T-cell (primary cell): Measurements from ENCODE around the gene KAT8. TPM values are rescaled to one million over a fixed set of nuclear protein-coding genes. Genes with fewer than 3 reads are reported as not detected.
"Not testable (repeated sequence)": the region's sequence is repeated elsewhere in the genome, so short reads cannot be mapped to it uniquely, and the experiment has no call there.

Source experiments
- ATAC-seq, 4 experiments: fragments of 200-7000 bp in 3 of 4; fragments of 150-1000 bp in 1 of 4; cut with Tn5 transposase; replicated peaks in 1 of 4; 1 replicate in 3 of 4; 2 replicates in 1 of 4; pipeline ENCODE4 v1.10.0; 2021; ENCODE audit warnings: moderate library complexity in 3 of 4, mild to moderate bottlenecking in 2 of 4, moderate number of reproducible peaks in 1 of 4
- CTCF ChIA-PET, 2 donors: fragments of 300-600 bp; sonication (Branson Sonifier 250); formaldehyde crosslinking; loops; one replicate each; lab custom pipeline; 2022; ENCODE audit warnings: antibody characterized with exemption in 2 of 2; lab: Charles Lee
- POLR2A ChIA-PET, 2 donors: fragments of 300-600 bp; sonication (Branson Sonifier 250); formaldehyde crosslinking; loops; one replicate each; lab custom pipeline; 2022; ENCODE audit warnings: antibody characterized with exemption in 2 of 2; lab: Charles Lee
- DNase-seq, 35 experiments: peaks; one replicate each; pipeline versions ENCODE4 v3.0.0 to v3.0.0-alpha.2; 2013 to 2023
- H3K27ac ChIP-seq: one replicate; pipeline ENCODE4 v1.5.1; 2013; ENCODE audit warnings: low read length
- H3K27me3 ChIP-seq, 2 experiments: replicated peaks in 1 of 2; 1 replicate in 1 of 2; 2 replicates in 1 of 2; pipeline versions ENCODE4 v1.6.1 to v1.7.0; 2013; ENCODE audit warnings: low read length in 1 of 2, mixed read lengths in 1 of 2; ENCODE audit not compliant: control insufficient read depth in 2 of 2, insufficient read depth in 2 of 2; ENCODE audit errors: extremely low read depth in 1 of 2
- H3K36me3 ChIP-seq, 2 donors: 1 replicate in 1 of 2; 2 replicates in 1 of 2; pipeline versions ENCODE4 v1.6.1 to v1.7.0; 2013; ENCODE audit warnings: low read length in 1 of 2; ENCODE audit not compliant: control insufficient read depth in 2 of 2, insufficient read depth in 1 of 2; ENCODE audit errors: extremely low read depth in 1 of 2
- H3K4me1 ChIP-seq, 2 experiments: 1 replicate in 1 of 2; 2 replicates in 1 of 2; pipeline versions ENCODE4 v1.6.1 to v1.7.0; 2013; ENCODE audit warnings: low read length in 2 of 2, mixed read lengths in 1 of 2; ENCODE audit not compliant: insufficient read depth in 2 of 2, control insufficient read depth in 1 of 2; ENCODE audit errors: extremely low read depth in 1 of 2
- H3K4me3 ChIP-seq, 2 donors: 1 replicate in 1 of 2; 2 replicates in 1 of 2; pipeline versions ENCODE4 v1.5.1 to v1.7.0; 2013; ENCODE audit warnings: mild to moderate bottlenecking in 2 of 2, low read length in 1 of 2, moderate library complexity in 1 of 2; ENCODE audit not compliant: control insufficient read depth in 1 of 2; ENCODE audit errors: extremely low read depth in 1 of 2
- H3K9me3 ChIP-seq: 2 replicates; pipeline ENCODE4 v1.7.0; 2013
- H3K27ac Mint-ChIP-seq, 2 donors: one replicate each; pipeline ENCODE4 v1.8.0; 2020 to 2021; ENCODE audit warnings: mild to moderate bottlenecking in 2 of 2, mixed read lengths in 2 of 2
- H3K27me3 Mint-ChIP-seq, 2 donors: one replicate each; pipeline ENCODE4 v1.8.0; 2021 to 2022; ENCODE audit warnings: mixed read lengths in 2 of 2
- H3K36me3 Mint-ChIP-seq: one replicate; pipeline ENCODE4 v1.8.0; 2021; ENCODE audit warnings: mixed read lengths
- H3K4me1 Mint-ChIP-seq, 3 donors: one replicate each; pipeline ENCODE4 v1.8.0; 2020 to 2022; ENCODE audit warnings: mixed read lengths in 3 of 3, mild to moderate bottlenecking in 1 of 3
- H3K4me3 Mint-ChIP-seq, 3 donors: one replicate each; pipeline ENCODE4 v1.8.0; 2020 to 2022; ENCODE audit warnings: mild to moderate bottlenecking in 3 of 3, mixed read lengths in 3 of 3, moderate library complexity in 3 of 3
- H3K9me3 Mint-ChIP-seq, 3 donors: one replicate each; pipeline ENCODE4 v1.8.0; 2020 to 2022; ENCODE audit warnings: mixed read lengths in 3 of 3
- WGBS: methylation state at CpG from one replicate; pipeline ENCODE4 v1.1.5; 2013; ENCODE audit warnings: missing lambda C conversion rate; ENCODE audit not compliant: insufficient coverage; 5-methylcytosine and 5-hydroxymethylcytosine counted together
- total RNA-seq, 35 experiments: library from RNA in 6 of 35; stranded (reverse) in 6 of 35; fragments of 120-200 nt in 1 of 35; gene quantifications; one replicate each; pipeline versions ENCODE4 v1.2.1 to v1.2.4 and lab custom pipeline; 2013 to 2026

KAT8 gene
- total RNA-seq, 5 donors from 2014 or later (not counting 1 experiment from before 2014, with no cell fraction given) = 92.3 to 122 (median 102) TPM

DNA sequence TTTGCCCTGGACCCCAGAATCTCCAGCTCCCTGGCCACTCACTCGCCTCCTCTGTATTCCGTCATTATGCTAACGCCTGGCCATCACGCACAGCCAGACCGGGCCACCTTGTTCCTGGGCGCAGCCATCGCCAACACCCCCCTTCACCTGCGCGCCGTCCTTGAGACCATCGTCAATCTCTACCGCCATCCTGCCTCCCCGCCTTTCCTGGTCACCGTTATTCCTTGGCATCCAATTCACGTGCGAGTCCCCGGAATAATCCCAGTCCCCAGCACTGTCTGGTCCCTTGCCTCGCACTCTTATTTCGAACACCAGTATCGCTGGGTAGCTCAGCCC is 23.4 kb upstream of the KAT8 start:
- peak in 1 of 35 experiments; percentile 14 for DNase-seq
- CTCF ChIA-PET = interaction anchor here in 1 of 2 donors (0.7 kb wide), 1 partner anchor 24 kb away, joined by 3 read pairs; the partner anchor contains the start of gene KAT8

DNA sequence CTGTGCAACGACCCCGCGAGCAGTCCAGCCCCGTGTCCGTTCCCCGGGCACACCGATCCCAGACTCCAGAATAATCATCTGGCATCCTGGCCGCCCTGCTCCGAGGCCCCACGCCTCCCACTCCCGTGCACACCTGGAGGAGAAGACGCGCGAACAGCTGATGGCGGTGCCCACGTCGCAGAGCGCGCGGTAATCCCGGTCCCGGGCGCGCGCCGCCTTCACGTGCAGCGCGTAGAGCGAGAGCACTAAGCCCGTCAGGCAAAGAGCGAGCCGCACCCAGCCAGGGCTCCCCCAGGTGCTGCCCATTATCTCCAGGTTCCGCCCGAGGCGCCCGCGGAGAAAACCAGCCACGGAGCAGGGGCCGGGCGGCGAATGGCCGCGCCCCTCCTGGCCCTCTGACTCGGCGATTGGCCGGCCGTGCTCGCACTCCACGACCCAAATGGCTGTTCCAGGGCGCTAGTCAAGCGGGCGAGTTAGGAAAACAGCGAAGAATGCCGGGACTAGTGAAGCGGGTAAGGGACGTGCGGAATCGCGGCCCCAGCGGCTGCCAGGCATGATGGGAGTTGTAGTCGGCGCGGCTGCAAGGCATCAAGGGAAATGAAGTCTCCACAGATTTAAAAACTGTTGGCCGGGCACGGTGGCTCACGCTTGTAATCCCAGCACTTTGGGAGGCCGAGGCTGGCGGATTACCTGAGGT is 22.9 kb upstream of the KAT8 start, which contains the start of gene VKORC1:
Gene VKORC1 (minus strand): TSS at position 374 of the 697 bp plus-strand sequence. CDS start 68 bp downstream, at position 306.
- Histone ChIP-seq H3K4me3 (peak within 1 kb of the TSS; percentile 86), H3K27me3 (no peaks in the 10 kb centered on the region), H3K36me3 (peaks cover 0 to 15% of the 10 kb centered on the region in 2 donors), H3K27ac (peak within 1 kb of the TSS; percentile 75), H3K4me1 (peaks cover 5 to 30% of the 10 kb centered on the region in 2 experiments), H3K9me3 (no peaks in the 10 kb centered on the region)
- H3K27me3 Mint-ChIP-seq = no peaks in the 10 kb centered on the region
- CTCF ChIA-PET = interaction anchor here in 1 of 2 donors (0.7 kb wide), 1 partner anchor 23 kb away, joined by 3 read pairs; the partner anchor contains the start of gene KAT8
- POLR2A ChIA-PET = interaction anchor here (0.6 to 0.7 kb wide), 3 partner anchors 10 to 615 kb away, joined by 3 to 4 read pairs (median 3); no protein-coding TSS in a partner anchor
- under 1% methylated on average over 67 of the region's 69 CpGs for WGBS
- peak within 1 kb of the TSS; percentile 86 to 94 for H3K27ac Mint-ChIP-seq
- DNase-seq (peak; percentile 66 to 92 (median 78)), ATAC-seq (peak; percentile 90 to 93 (median 92))
- H3K4me1 Mint-ChIP-seq = peaks cover 22 to 32% (median 31%) of the 10 kb centered on the region in 3 donors
- no peaks in the 10 kb centered on the region for H3K9me3 Mint-ChIP-seq
- H3K36me3 Mint-ChIP-seq = peaks cover 10% of the 10 kb centered on the region
- H3K4me3 Mint-ChIP-seq = peak within 1 kb of the TSS; percentile 91 to 99 (median 92)

More for the DNA sequence above, 23.4 kb upstream of the KAT8 start:
- peaks cover 22 to 32% (median 31%) of the 10 kb centered on the region in 3 donors for H3K4me1 Mint-ChIP-seq
- peak overlapping the region; percentile 86 for H3K4me3 ChIP-seq
- no peaks in the 10 kb centered on the region for H3K9me3 Mint-ChIP-seq
- peaks cover 5 to 30% of the 10 kb centered on the region in 2 experiments for H3K4me1 ChIP-seq
- POLR2A ChIA-PET = interaction anchor here (0.6 to 0.9 kb wide), 3 partner anchors 10 to 28 kb away, joined by 3 read pairs; no protein-coding TSS in a partner anchor
- H3K27me3 ChIP-seq = no peaks in the 10 kb centered on the region
- peaks cover 3 to 17% of the 10 kb centered on the region in 2 donors for H3K36me3 ChIP-seq
- H3K27ac ChIP-seq = peak overlapping the region; percentile 75
- H3K27me3 Mint-ChIP-seq = no peaks in the 10 kb centered on the region
- peak overlapping the region; percentile 91 to 99 (median 92) for H3K4me3 Mint-ChIP-seq
- peak overlapping the region; percentile 86 to 94 for H3K27ac Mint-ChIP-seq
- WGBS = 2% methylated on average over 20 of the region's 20 CpGs
- H3K9me3 ChIP-seq = no peaks in the 10 kb centered on the region
- peaks cover 10% of the 10 kb centered on the region for H3K36me3 Mint-ChIP-seq
- peak in 1 of 4 experiments; percentile 1 for ATAC-seq

GRCh38 chr16:31099860-31100638 is 17.4 kb upstream of the KAT8 start:
- Histone ChIP-seq H3K27me3 (no peaks in the 10 kb centered on the region), H3K4me1 (peaks cover 0 to 10% of the 10 kb centered on the region in 2 experiments), H3K27ac (no peak overlapping the region), H3K9me3 (no peaks in the 10 kb centered on the region), H3K4me3 (no peak overlapping the region), H3K36me3 (no peaks in the 10 kb centered on the region)
- DNase-seq = no peak
- Mint-ChIP-seq H3K4me3 (no peak overlapping the region), H3K4me1 (peaks cover 9 to 11% (median 9%) of the 10 kb centered on the region in 3 donors), H3K36me3 (no peaks in the 10 kb centered on the region), H3K27me3 (no peaks in the 10 kb centered on the region), H3K27ac (no peak overlapping the region), H3K9me3 (peaks cover 0 to 4% (median 0%) of the 10 kb centered on the region in 3 donors)
- no peak for ATAC-seq
- WGBS = 83% methylated on average over 4 of the region's 4 CpGs
- CTCF ChIA-PET = no interaction called here
- POLR2A ChIA-PET = interaction anchor here in 1 of 2 donors (0.8 kb wide), 1 partner anchor 17 kb away, joined by 3 read pairs; the partner anchor contains the start of gene KAT8

DNA sequence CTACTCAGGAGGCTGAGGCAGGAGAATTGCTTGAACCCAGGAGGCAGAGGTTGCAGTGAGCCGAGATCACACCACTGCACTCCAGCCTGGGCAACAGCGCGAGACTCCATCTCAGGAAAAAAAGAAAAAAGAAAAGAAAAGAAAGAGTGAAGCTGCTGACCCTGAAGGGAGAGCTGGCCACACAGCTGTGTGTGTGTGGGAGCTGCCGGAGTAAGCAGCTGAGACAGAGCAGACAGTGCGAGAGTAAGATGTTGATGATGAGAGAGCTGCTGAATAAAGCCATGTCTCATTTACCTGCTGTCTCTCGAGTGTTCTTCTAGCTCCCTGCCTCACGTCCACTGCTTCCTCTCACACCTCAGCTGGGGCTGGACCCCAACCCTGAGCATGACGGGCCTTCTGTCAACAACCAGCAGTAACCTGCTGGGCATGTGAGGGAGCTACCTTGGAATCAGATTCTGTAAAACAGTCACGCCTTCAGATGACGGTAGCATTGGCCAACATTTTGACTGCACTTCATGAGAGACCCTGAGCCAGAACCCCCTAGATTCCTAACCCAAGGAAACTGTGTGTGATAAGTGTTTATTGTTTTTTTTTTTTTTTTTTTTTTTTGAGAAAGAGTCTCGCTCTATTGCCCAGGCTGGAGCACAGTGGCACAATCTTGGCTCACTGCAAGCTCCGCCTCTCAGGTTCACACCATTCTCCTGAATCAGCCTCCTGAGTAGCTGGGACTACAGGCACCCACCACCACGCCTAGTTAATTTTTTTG is 16.4 kb upstream of the KAT8 start:
- CTCF ChIA-PET, H3K4me3 Mint-ChIP-seq, DNase-seq, H3K27ac ChIP-seq, H3K9me3 ChIP-seq, H3K4me1 Mint-ChIP-seq, H3K36me3 Mint-ChIP-seq, ATAC-seq, H3K36me3 ChIP-seq, H3K4me3 ChIP-seq, H3K27ac Mint-ChIP-seq, H3K4me1 ChIP-seq, H3K27me3 ChIP-seq, H3K9me3 Mint-ChIP-seq, POLR2A ChIA-PET, H3K27me3 Mint-ChIP-seq: not testable (repeated sequence)
- 92% methylated on average over 6 of the region's 13 CpGs for WGBS

- Histone ChIP-seq H3K4me1 (peaks cover 4 to 24% of the 10 kb centered on the region in 2 experiments), H3K36me3 (peaks cover 3 to 12% of the 10 kb centered on the region in 2 donors), H3K4me3 (no peak overlapping the region), H3K9me3 (no peaks in the 10 kb centered on the region), H3K27me3 (no peaks in the 10 kb centered on the region), H3K27ac (no peak overlapping the region)
- ChIA-PET POLR2A (no interaction called here), CTCF (no interaction called here)
- peaks cover 14 to 19% (median 17%) of the 10 kb centered on the region in 3 donors for H3K4me1 Mint-ChIP-seq
- H3K9me3 Mint-ChIP-seq = no peaks in the 10 kb centered on the region
- peak in 34 of 35 experiments; percentile 47 to 82 (median 64) for DNase-seq
- H3K36me3 Mint-ChIP-seq = peaks cover 9% of the 10 kb centered on the region
- H3K27me3 Mint-ChIP-seq = no peaks in the 10 kb centered on the region
- ATAC-seq = peak; percentile 71 to 81 (median 76)
- no peak overlapping the region for H3K27ac Mint-ChIP-seq
- WGBS = 6% methylated on average over 20 of the region's 33 CpGs
- H3K4me3 Mint-ChIP-seq = peak overlapping the region; percentile 9 to 44 (median 19)
These were observed 11.7 kb upstream of the KAT8 start for GRCh38 chr16:31105677-31106213.
